Gastroesophageal sphincter (tissue), 4 donors: ENCODE data around the gene YKT6. TPM values are rescaled to one million over a fixed set of nuclear protein-coding genes. Genes with fewer than 3 reads are reported as not detected.

Source experiments
- ATAC-seq: fragments of 150-250 bp; one replicate; pipeline ENCODE4 v1.9.1; 2016; ENCODE audit warnings: mild to moderate bottlenecking, moderate library complexity
- H3K27ac ChIP-seq, 4 donors: fragments of 200-600 bp; sonication (generic) in 3 of 4; 1 replicate in 3 of 4; 2 replicates in 1 of 4; pipeline ENCODE4 v1.5.1; 2016 to 2019
- H3K27me3 ChIP-seq: fragments of 200-600 bp; sonication (generic); one replicate; pipeline ENCODE4 v1.5.1; 2019
- H3K36me3 ChIP-seq, 2 donors: fragments of 200-600 bp; sonication (generic); one replicate each; pipeline ENCODE4 v1.5.1; 2019; ENCODE audit warnings: control low read depth in 1 of 2
- H3K4me1 ChIP-seq, 3 donors: fragments of 200-600 bp; sonication (generic); 1 replicate in 2 of 3; 2 replicates in 1 of 3; pipeline ENCODE4 v1.5.1; 2016 to 2019; ENCODE audit warnings: control low read depth in 2 of 3
- H3K4me3 ChIP-seq, 2 donors: fragments of 200-600 bp; sonication (generic); one replicate each; pipeline ENCODE4 v1.5.1; 2019; ENCODE audit warnings: mild to moderate bottlenecking in 1 of 2, moderate library complexity in 1 of 2
- H3K9me3 ChIP-seq, 3 donors: fragments of 200-600 bp; sonication (generic); one replicate each; pipeline ENCODE4 v1.5.1; 2017 to 2019; ENCODE audit warnings: control low read depth in 2 of 3
- EP300 ChIP-seq: sonication (generic); formaldehyde crosslinking; IDR thresholded peaks from one replicate; pipeline ENCODE4 v1.6.1; 2017; ENCODE audit warnings: antibody characterized with exemption, mild to moderate bottlenecking
- POLR2A ChIP-seq, 2 donors: fragments of 450-650 bp; IDR thresholded peaks; one replicate each; pipeline ENCODE4 v1.6.1; 2017; ENCODE audit warnings: antibody characterized with exemption in 2 of 2, mild to moderate bottlenecking in 2 of 2, moderate library complexity in 1 of 2
- POLR2AphosphoS5 ChIP-seq: sonication (generic); formaldehyde crosslinking; IDR thresholded peaks from one replicate; pipeline ENCODE4 v1.6.1; 2017; ENCODE audit warnings: antibody characterized with exemption
- WGBS, 2 donors: methylation state at CpG; one replicate each; pipeline ENCODE4 v1.1.5; 2018; ENCODE audit warnings: low coverage in 1 of 2; 5-methylcytosine and 5-hydroxymethylcytosine counted together
- total RNA-seq, 4 donors: library from RNA; depleted of rRNA; stranded (reverse); fragments of >200 nt; gene quantifications; one replicate each; pipeline ENCODE4 v1.1.0, GENCODE V29; 2016
- TF ChIP-seq, protein P1 (sequence below), 4 experiments: fragments of 200-600 bp in 2 of 4; fragments of 450-650 bp in 2 of 4; sonication (generic) in 1 of 4; IDR thresholded peaks; one replicate each; pipeline ENCODE4 v1.5.1; 2017 to 2019; ENCODE audit warnings: antibody characterized with exemption in 4 of 4, mild to moderate bottlenecking in 2 of 4, moderate library complexity in 2 of 4

Gene YKT6
- total RNA-seq, 4 donors from 2014 or later: 50.2 to 79.2 (median 64.1) TPM

DNA sequence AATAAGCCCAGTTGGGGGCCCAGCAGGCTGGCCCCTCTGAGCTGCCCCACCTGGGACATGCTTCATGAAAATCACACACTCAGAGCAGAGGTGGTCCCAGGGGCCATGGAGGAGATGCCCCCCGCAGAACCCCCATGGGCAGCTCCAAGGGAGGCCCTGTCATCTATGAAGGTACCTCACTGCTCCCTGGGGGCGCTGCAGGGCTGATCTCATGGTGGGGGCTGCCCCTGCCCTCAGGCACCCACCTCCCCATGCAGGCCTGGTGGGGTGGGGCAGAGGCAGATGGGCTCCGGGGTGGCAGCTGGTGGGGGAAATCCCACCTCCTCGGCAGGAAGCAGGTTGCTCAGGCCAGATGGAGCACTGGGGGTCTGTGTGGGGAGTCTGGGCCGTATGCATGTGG, 60.5 kb downstream of the YKT6 start:
- WGBS, 2 donors: 68 to 80% methylated on average over 2 to 4 of the region's 5 CpGs
- H3K36me3 ChIP-seq: no peaks in the 10 kb centered on the region
- TF ChIP-seq, protein P1, sequence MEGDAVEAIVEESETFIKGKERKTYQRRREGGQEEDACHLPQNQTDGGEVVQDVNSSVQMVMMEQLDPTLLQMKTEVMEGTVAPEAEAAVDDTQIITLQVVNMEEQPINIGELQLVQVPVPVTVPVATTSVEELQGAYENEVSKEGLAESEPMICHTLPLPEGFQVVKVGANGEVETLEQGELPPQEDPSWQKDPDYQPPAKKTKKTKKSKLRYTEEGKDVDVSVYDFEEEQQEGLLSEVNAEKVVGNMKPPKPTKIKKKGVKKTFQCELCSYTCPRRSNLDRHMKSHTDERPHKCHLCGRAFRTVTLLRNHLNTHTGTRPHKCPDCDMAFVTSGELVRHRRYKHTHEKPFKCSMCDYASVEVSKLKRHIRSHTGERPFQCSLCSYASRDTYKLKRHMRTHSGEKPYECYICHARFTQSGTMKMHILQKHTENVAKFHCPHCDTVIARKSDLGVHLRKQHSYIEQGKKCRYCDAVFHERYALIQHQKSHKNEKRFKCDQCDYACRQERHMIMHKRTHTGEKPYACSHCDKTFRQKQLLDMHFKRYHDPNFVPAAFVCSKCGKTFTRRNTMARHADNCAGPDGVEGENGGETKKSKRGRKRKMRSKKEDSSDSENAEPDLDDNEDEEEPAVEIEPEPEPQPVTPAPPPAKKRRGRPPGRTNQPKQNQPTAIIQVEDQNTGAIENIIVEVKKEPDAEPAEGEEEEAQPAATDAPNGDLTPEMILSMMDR (IDR thresholded peaks at IDR 0.05): no peak
- TF ChIP-seq POLR2AphosphoS5 (no peak), POLR2A (IDR thresholded peaks at IDR 0.05) (no peak), EP300 (no peak)
- H3K27ac ChIP-seq: no peak overlapping the region
- no peaks in the 10 kb centered on the region for H3K27me3 ChIP-seq
- no peak for ATAC-seq
- peaks cover 10 to 47% (median 32%) of the 10 kb centered on the region in 3 donors for H3K4me1 ChIP-seq
- no peaks in the 10 kb centered on the region for H3K9me3 ChIP-seq
- H3K4me3 ChIP-seq: no peak overlapping the region

DNA sequence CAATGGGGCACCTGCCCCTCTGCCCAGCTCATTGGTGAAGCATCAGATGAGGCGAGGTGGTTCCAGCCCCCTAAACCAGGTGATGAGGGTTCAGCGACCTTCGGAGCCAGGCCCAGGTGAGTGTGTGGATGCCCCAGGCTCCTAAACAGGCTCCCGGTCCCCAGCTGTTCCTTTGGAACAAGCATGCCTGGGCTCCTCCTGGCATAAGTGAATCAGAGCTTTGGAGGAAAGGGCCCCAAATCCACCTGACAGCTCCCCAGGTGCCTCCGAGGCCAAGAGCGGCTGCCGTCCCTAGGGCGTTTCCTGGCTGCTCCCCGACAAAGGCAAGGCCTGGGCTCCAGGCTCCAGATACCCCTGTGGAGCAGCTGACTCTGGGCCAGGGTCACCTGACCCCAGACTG, 61.3 kb downstream of the YKT6 start:
- no CpG with 5 or more reads among the region's 9 CpGs for WGBS, 2 donors
- no peak for ATAC-seq

DNA sequence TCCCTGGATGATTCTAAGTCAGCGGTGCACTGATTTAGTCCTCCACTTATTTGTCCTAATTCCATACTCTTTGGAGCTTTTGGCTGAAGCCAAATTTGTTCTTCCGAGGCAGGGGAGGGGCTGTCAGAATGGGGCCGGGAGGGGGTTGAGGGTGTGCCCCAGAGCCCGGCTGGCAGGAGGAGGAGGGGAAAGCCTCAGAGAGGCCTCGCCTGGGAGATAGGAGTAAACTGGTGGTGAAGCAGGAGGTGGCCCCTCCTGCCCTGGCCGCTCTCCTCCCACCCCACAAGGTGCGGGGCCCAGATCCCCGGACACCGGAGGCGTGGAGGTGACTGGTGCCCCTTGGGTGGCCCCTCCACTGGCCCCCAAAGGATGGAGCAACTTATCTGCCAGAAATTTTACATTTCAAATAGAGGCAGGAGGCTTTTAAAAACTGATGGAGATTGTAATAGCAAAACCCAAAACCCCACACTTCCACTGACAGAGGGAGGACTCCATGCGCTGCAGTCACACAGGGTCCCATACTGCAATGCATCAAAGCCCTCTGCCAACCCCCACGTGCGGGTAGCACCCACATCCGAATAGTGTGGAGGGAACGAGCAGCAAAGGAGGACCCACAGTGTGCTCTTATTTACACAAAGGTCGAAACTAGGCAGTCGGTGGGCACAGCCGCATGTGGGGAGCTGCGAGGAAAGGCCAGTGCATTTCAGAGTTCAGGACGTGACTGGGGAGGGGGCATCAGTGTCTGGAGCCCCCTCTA, 62.7 kb downstream of the YKT6 start:
- Histone ChIP-seq H3K27ac (no peak overlapping the region), H3K9me3 (no peaks in the 10 kb centered on the region), H3K36me3 (no peaks in the 10 kb centered on the region), H3K27me3 (peaks cover 7% of the 10 kb centered on the region), H3K4me1 (peaks cover 7 to 24% (median 20%) of the 10 kb centered on the region in 3 donors), H3K4me3 (no peak overlapping the region)
- TF ChIP-seq POLR2A (IDR thresholded peaks at IDR 0.05) (no peak), EP300 (no peak), POLR2AphosphoS5 (no peak)
- TF ChIP-seq, protein P1 (IDR thresholded peaks at IDR 0.05): no peak
- ATAC-seq: no peak
- 63 to 81% methylated on average over 4 to 7 of the region's 20 CpGs for WGBS, 2 donors

More for the DNA sequence above, 61.3 kb downstream of the YKT6 start:
- H3K9me3 ChIP-seq: no peaks in the 10 kb centered on the region
- no peak for TF ChIP-seq EP300
- TF ChIP-seq POLR2A (IDR thresholded peaks at IDR 0.05): no peak
- TF ChIP-seq, protein P1 (IDR thresholded peaks at IDR 0.05): no peak
- no peak for TF ChIP-seq POLR2AphosphoS5
- no peaks in the 10 kb centered on the region for H3K36me3 ChIP-seq
- H3K27me3 ChIP-seq: no peaks in the 10 kb centered on the region
- no peak overlapping the region for H3K4me3 ChIP-seq
- H3K27ac ChIP-seq: no peak overlapping the region
- H3K4me1 ChIP-seq: peaks cover 10 to 39% (median 32%) of the 10 kb centered on the region in 3 donors

Other genes starting within 250 kb of the YKT6 start
- not detected for gene SPDYE1, start 203.1 kb upstream of the YKT6 start, total RNA-seq
- 100 to 1,000 TPM in 3 of 4 donors, 10 to 100 TPM in 1; 92.2 to 132 (median 124) TPM for gene DBNL, start 156.3 kb upstream of the YKT6 start, total RNA-seq
- gene PGAM2, start 135.4 kb upstream of the YKT6 start, total RNA-seq: 1 to 10 TPM in 2 of 4 donors, not detected in 2; 3.2 to 3.9 TPM
- gene POLM, start 118.4 kb upstream of the YKT6 start, total RNA-seq: 10 to 100 TPM; 28.1 to 55.1 (median 32.4) TPM
- gene AEBP1, start 96.6 kb upstream of the YKT6 start, total RNA-seq: 100 to 1,000 TPM; 101 to 248 (median 171) TPM
- gene POLD2, start 77.4 kb upstream of the YKT6 start, total RNA-seq: 10 to 100 TPM; 45.3 to 52.6 (median 50.8) TPM
- gene MYL7, start 59.6 kb upstream of the YKT6 start, total RNA-seq: not detected
- gene GCK, start 11.5 kb upstream of the YKT6 start, total RNA-seq: 1 to 10 TPM in 1 of 4 donors, under 1 TPM in 2, not detected in 1; 0.31 to 4.2 (median 0.54) TPM
- gene CAMK2B, start 124.6 kb downstream of the YKT6 start, total RNA-seq: 1 to 10 TPM in 2 of 4 donors, under 1 TPM in 2; 0.27 to 1.5 (median 0.81) TPM